ENCODE data around the gene HRCT1. TPM values are rescaled to one million over a fixed set of nuclear protein-coding genes. Genes with fewer than 3 reads are reported as not detected.
"Not testable (repeated sequence)": the region's sequence is repeated elsewhere in the genome, so short reads cannot be mapped to it uniquely, and the experiment has no call there.

HRCT1 gene
- total RNA-seq (2014; rRNA removed; shearing (Covaris generic)): 0.41 TPM in 1 of 2 replicates, not detected in the other

DNA sequence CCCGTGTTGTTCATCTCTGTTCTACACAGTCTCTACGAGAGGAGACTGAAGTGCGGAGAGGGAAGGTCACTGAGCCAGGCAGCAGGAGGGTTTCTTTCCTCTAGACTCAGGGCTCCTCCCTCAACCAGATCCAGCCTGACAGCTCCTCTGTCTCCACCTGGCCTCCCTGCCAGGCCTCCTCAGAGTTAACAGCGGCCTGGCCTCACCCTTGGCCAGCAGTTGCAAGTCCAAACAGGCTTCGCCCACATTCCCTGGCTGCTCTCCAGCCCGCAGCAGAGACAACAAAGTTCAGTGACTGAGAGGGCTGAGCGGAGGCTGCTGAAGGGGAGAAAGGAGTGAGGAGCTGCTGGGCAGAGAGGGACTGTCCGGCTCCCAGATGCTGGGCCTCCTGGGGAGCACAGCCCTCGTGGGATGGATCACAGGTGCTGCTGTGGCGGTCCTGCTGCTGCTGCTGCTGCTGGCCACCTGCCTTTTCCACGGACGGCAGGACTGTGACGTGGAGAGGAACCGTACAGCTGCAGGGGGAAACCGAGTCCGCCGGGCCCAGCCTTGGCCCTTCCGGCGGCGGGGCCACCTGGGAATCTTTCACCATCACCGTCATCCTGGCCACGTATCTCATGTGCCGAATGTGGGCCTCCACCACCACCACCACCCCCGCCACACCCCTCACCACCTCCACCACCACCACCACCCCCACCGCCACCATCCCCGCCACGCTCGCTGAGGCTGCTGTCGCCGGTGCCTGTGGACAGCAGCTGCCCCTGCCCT, at the start of gene HRCT1:
HRCT1 (plus strand) TSS at position 291 of the 768 bp plus-strand sequence; CDS start at position 377, 86 bp downstream.
- DNase-seq (ENCODE audit: low spot score): peak; percentile 98

DNA sequence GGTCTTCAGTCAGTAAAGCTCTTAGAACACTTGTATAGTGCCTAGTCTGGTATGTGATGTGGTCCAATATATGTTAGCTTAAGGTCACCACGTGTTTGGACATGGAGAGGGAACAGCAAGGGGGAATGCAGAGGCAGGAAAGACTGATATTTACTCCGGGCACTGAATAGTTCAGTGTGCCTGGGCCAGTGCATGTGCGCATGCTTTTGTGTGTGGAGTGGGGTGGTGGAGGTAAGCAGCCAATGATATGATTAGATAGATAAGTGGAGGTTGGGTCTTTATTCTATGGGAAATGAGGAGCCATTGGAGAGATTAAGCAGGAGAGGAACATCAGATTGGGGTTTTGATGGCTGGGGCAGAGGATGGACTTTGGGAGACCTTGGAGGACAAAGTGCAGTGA, 49.8 kb upstream of the HRCT1 start:
- no peak for DNase-seq (ENCODE audit: low spot score)

DNA sequence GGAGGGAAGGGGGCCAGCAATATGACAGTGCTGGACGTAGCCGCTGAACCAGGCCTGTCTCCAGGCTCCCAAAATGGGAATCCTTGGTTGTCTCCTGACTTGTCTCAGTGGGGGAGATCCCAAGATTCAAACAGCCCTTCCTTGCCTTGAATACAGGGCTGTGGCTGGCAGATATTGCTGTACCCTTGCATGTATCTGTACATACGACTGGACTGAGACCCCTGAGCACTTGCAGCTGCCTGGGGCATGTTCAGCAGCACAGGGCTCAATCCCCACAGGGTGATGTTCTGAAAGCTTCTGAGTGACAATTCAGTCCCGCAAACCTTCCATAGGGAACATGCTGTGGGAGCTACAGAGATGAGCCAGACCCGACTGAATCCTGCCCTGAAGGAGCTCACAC, 49.1 kb upstream of the HRCT1 start:
- DNase-seq (ENCODE audit: low spot score): no peak

DNA sequence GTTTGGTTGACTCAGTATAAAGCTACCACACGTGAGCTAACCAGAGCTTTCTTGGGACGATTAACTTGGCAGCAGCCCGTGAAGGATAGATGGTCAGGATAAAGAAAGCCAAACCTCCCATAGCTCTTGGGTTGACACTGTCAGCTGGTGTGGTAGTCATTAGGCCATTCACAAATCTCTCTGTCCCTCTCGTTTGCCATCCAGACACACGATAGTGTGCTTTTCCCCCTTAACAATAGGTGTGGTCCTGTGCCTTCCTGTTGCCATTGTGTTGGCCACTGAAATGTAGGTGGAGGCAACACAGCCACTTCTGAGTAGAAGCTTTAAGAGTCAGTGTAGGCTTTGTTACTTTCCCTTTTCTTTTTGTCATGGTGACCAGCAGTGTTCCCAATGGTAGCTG, 47.5 kb upstream of the HRCT1 start:
- no peak for DNase-seq (ENCODE audit: low spot score)

DNA sequence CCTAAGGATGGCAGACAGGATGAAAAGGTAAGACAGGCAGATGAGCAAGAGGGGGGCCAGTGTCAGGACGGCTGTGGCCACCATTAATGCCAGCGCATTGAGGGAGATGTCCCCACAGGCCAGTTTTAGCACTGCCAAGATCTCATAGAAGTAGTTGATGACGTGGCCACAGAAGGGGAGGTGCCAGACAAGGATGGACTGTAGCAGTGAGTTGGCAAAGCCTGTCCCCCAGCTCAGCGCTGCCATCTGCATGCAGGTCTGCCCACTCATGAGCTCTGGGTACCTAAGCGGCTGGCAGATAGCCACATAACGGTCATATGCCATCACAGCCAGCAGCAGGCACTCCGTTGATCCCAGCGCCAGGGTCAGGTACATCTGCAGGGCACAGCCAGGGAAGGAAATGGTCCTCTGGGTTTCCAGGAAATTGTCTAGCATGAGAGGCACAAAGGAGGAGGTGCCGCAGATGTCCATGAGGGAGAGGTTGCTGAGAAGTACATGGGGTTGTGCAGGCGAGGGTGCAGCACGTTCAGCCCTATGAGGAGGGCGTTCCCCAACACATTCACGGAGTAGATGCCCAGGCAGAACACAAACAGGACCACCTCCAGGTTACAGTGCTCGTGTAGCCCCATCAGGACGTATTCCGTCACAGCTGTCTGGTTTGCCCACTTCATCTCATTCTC, 46.6 kb upstream of the HRCT1 start:
- peak; percentile 70 for DNase-seq (ENCODE audit: low spot score)

DNA sequence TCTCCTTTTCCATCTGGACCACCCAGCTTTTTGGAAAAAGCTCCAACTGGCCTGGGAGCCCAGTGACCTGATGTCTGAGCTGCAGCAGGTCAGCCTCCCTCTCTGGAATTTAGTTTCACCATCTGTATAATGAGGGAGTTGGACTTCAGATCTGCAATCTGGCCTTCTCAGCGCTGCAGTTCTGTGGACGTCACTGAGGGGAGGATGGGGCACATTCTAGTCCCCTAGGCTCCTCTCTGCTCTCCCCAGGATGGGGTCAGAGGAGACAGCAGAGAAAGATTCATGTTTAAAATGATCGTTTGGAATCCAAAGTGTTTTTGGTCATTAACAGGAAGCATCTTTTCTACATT, 46.0 kb upstream of the HRCT1 start:
- DNase-seq (ENCODE audit: low spot score): no peak

DNA sequence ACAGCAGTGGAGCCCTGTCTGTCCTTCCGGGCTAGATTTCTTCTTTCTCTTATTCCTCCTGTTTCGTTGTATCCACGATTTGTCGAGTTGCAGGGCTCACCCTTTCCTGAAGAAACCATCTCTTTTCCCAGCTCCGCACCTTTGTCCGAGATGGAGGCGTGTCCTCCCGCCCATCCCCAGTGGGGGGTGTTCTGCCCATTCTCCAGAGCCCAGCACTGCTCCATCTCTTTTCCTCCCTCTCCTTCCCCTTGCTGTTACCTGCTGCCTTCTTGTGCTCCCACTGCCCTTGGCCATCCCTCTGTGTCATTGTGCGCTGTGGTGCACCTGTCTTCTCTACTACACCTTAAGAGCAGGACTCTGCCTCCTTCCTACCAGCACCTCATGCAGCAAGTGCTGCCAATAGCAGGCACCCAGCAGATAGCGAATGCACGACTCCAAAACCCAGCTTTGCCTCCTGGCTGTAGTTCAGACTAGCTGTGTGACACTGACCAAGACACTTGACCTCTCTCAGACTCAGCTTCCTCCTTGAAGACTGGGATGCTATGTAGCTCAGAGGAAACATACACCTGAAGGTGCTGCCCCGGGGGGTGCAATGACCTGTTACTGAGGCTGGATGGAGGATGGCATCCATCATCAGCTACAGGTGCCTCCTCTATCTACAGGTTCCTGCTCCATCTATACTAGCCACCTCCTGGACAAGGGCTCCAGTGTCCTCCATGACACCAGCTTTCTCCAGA, 44.7 kb upstream of the HRCT1 start:
- DNase-seq (ENCODE audit: low spot score): no peak

DNA sequence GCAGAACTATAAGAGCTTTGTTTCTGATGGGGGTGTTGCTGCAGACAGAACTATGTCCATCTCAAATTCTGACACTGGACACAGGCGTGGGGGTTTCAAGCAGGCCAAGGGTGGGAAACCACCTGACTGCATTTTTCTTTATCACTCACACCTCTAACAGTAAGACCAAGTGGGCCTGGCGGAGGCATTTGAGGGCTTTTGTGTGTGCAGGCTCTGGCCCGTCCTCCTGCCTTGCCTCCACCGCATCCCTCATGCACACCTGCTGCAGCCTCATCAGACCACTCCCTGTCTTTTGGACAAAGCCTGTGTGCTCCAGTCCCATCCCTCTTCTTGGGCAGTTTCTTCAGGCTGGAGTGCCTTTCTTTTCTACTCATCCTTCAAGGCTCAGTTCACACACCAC, 43.7 kb upstream of the HRCT1 start:
- peak; percentile 4 for DNase-seq (ENCODE audit: low spot score)

DNA sequence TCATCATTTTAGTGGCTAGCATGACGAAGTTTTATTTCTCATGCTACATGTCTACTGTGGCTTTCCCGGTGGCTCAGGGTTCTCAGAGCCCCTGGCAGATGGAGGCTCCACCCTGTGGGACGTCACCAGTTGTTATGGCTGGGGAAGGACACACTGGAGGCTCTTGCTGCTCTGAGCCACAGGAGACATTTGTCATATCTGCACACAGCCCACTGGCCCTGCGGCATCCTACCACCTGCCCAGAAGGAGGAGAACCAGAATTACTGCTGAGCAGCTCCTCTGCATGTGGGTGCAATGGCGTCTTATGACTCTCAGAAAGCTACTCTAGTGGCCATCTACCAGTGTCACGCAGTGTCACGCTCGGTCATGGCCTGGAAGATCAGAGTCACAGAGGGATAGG, 42.4 kb upstream of the HRCT1 start:
- peak; percentile 4 for DNase-seq (ENCODE audit: low spot score)

DNA sequence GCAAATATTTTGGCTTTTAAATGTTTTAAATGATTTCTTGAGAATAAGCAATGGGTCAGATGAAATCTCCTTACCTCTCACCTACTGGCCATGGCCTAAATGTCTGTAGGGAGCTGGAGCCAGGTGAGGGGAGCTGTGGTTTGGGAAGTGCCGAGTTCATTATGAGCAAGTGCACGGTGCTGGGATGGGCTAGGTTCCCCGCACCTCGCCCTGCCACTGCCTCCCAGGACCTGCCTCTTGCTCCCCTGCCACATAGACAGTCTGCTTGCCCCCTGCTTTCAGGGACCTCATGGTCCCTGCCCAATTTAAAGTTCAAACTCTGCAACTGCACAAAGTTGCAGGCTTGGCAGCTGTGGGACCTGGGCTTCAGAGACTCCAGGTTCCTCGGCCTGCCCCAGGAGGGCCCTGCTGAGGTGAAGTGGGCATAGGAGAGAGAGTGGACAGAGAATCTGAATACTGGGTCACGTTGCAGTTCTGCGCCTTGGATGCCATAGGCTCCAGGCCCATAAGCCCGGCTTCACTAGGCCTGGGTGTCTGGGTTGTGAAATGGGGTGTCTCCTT, 41.2 kb upstream of the HRCT1 start:
- no peak for DNase-seq (ENCODE audit: low spot score)

DNA sequence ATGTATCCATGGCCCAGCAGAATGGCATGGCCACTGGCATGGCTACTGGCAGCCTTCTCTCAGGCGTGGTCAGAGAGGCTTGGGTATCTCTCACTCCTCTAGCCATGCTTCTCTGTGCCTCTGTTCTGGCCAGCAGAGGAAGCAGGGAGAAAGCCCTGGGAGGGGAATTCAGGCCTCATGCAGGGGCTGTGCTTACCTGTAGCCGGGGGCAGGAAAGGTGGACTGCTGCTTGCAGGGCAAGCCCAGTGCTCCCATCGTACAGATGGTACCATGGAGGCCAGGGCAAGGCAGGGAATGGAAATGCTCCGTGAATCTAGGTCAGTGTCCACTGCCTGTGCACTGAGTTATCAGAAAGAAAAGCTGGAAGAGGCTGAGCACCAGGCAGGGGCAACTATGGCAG, 38.5 kb upstream of the HRCT1 start:
- no peak for DNase-seq (ENCODE audit: low spot score)

DNA sequence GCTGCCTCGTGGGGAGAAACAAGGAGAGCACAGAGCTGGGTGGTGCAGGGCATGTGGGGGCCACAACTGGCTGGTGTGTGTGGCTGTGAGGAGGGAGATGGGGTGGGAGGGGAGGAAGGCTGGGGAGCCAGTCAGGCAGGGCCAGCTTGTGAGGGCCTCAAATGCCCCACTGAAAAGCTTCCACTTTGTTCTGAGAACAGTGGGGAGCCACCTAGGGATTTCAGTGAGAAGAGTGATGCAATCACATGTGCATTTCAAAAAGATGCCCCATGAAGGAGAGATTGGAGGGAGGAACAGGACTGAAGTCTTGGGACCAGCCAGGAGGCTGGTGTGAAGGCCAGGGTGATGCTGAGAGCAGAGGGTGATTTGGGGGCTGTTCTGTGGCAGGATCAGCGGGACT, 37.1 kb upstream of the HRCT1 start:
- DNase-seq (ENCODE audit: low spot score): peak; percentile 2

DNA sequence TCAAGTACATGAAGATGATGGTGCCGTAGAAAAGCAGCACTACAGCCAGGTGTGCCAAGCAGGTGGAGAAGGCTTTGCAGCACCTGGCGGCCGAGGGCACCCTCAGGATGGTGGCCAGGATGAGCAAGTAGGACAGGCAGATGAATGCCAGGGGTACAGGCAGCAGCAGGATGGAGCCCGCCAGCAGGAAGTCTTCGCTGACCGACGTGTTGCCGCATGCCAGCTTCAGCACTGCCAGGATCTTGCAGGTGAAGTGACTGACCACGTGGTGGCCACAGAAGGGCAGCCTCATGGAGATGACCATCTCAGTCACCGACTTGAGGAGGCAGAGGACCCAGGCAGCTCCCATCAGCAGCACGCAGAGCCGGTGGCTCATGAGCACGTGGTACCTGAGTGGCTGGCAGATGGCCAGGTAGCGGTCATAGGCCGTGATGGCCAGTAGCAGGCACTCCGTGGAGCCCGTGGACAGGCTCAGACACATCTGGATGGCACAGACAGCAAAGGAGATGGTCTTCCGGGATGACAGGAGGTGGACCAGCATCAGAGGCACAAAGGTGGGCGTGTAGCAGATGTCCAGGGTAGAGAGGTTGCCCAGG, 36.3 kb upstream of the HRCT1 start:
- DNase-seq (ENCODE audit: low spot score): no peak

DNA sequence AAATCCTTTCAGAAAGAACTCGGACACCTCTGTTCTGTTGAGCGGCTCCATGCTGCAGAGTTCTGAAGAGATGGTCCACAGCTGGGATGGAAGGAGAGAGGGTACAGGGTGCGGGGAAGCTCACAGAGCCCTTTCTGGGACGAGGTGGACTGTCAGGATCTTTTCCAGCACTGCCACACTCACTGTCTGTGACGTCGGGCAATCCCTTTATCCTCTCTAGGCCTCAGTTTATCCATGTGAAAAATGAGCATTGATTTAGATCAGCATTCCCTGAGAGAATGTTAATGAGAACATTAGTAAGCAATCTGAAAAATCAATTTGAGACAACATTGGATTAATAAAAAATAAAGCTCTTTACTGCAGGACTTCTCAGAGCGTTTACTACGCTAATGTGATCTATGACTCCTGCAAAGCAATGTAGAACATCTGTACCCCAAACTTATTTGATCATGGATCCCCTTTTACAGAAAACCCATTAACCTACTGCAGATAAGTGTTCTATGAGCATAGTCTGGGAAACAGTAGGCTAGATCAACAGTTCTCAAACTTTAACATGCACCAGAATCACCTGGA, 35.6 kb upstream of the HRCT1 start, which contains the start of gene OR13J1:
OR13J1 (minus strand) TSS at position 51 of the 573 bp plus-strand sequence; CDS start at position 51, 0 bp downstream.
- no peak for DNase-seq (ENCODE audit: low spot score)

DNA sequence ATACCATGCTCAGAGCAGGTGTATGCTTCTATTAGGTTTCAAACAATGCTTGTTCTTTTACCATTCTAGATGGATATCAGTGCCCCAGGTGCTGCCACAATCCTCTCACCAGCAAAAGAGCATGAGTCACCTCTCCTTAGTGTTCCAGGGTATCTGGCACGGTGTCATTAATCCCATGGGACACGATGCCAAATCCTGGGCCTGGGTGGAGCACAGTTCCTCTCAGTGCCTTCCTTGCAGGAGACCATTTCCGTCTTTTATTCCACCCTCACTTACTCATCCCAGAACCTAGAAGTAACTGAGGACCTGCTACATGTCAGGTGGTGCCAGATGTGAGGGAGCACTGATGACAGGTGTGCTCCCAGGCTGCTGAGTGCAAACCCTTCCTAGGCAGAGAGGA, 34.5 kb upstream of the HRCT1 start:
- DNase-seq (ENCODE audit: low spot score): no peak

DNA sequence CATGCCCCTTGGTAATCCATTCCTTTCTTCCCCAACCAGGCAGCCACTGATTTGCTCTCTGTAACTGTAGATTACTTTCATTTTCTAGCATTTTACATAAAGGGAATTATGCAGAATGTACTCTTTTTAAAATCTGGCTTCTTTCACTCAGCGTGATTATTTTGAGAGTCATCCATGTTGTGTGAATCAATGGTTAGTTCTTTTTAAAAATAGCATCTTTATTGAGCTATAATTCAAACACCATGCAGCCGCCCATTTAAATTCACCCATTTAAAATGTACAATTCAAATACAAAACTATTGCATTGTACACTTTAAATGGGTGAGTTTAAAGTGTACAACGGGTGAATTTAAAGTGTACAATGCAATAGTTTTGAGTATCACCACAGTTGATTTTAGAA, 33.5 kb upstream of the HRCT1 start:
- DNase-seq (ENCODE audit: low spot score): no peak

DNA sequence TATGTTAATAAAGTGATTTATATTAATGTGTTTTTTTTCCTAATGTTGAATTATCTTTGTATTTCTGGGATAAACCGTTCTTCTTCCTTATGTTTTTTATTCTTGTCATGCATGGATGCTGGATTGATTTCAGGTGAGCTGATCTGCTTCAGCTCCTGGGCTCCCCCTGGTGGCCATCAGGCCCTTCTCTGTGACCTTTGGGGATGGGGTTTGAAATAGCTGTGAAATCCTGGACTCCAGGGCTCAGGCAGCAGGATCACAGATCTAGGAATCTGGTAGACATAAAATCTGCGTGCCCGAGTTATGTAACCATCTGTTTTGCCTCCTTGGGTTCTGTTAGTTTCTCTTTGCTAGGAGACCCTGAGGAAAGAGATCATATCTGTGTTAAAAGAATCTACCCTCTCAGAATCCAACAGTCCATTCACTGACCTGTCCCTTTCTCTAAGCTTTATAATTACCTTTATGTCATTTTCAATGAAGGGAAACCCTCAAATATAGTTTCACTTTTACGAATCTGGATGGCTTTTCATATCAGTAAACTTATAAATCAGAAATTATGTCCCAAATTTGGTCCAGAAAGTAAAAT, 23.6 kb upstream of the HRCT1 start:
- peak; percentile 65 for DNase-seq (ENCODE audit: low spot score)

DNA sequence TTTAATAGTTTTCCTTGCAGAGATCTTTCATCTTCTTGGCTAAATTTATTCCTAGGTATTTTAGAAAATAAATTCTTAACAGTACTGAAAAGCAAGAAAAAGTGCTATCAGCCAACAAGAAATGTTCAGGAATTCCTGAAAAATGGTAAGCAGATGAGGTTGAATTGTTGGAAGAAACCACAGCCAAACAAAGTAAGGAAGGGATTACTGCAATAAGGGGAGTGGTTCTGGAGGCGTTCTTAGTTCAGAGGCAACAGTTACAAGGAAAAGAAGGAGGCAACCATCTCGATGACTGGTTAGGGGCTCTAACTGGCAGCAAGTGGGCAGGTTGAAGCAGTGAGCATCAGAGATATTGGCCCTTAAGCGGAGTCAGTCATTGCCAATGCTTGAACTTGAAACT, 23.0 kb upstream of the HRCT1 start:
- DNase-seq (ENCODE audit: low spot score): no peak

DNA sequence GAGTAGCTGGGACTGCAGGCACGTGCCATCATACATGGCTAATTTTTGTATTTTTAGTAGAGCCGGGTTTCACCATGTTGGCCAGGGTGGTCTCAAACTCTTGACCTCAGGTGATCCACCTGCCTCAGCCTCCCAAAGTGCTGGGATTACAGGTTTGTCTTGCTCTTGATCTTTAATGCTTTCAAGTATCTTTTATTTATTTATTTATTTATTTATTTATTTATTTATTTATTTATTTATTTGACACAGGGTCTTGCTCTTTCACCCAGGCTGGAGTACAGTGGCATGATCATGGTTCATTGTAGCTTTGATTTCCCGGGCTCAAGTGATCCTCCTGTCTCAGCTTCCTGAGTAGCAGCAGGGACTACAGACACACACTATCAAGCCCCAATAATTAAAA, 21.1 kb upstream of the HRCT1 start:
- not testable (repeated sequence) for DNase-seq (ENCODE audit: low spot score)

DNA sequence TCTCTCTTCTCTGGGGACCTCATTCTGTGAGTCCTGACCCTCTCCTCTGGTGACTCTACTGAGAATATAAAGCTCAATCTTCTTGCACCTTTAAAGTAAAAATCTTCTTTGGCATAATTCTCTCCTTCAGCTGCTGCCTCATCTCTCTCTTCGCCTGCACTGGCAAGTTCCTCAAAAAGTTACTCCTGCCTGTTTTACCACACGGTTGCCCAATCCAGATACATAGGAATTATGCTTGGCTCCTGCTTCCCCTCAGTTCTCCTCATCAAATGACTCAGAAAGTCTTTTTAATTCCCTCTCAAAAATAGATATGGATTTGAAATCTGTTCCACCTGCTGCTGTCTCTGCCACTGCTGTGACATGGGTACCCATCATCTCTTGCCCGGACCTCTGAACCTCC, 14.4 kb upstream of the HRCT1 start:
- no peak for DNase-seq (ENCODE audit: low spot score)

DNA sequence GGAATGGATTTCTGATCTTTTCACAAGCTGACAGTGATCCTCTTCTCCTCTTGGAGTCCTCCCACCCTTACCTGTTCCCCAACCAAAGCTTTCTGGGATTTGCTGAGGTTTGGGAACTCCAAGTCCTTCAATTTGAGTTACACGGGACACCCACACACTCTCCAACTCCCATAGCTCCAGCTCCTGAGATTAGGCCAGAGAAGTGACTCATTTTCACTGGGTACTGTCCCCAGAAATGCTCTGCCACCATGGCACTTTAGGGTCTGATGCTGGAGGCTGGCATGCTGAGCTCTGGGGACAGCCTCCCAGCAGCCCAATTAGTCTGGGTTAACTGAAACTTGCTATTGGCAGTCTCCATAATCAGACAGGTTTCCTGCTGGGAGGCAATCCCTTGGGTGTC, 14.0 kb upstream of the HRCT1 start:
- DNase-seq (ENCODE audit: low spot score): no peak
